ENCODE data around the gene LMBR1L. TPM values are rescaled to one million over a fixed set of nuclear protein-coding genes. Genes with fewer than 3 reads are reported as not detected.

LMBR1L gene
- total and polyA plus RNA-seq, 10 of the 15 experiments (the other 5 are each of a cell fraction or from before 2014, with no cell fraction given): 2.1 to 42.6 (median 20.0) TPM

DNA sequence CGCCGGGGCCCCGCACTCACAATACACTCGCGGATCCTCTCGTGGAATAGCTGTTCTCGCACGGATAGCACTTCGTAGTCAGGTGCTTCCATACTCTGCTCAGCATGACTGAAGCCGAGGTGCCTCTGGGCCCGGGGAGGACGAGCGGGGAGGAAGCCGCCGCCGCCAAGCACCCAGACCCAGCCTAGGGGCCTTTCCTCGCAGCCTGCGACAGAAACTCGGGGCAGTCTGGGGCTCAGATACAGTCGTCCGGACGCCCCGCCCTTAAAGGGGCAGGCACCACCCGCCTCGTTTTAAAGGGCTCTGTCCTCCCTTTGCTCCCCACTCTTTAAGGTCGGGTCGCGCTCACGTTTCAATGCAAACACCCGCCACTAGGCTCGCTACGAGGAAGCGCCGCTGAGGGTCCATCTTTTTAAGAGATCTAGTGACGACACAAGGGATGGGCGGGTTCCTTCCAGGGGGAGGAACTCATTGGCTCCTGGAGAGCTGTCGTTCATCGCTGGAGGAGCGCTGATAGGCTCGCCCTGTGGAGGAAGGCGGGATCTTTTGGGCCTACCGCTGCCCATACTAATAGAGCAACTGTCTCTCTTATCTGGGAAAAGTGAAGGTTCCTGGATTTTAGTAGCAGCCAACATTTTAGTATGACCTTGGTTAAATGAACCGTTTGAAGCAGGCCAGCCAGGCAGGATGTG is at the start of gene LMBR1L (continued):
- TF ChIP-seq USF2 (IDR thresholded peaks at IDR 0.05; ENCODE audit: borderline replicate concordance, low read depth, low read length) (no peak), RBBP5 (conservative IDR thresholded peaks at IDR 0.05) (no peak), KLF5 (IDR thresholded peaks at IDR 0.05; ENCODE audit: partially characterized antibody) (peak; percentile 72), NBN (IDR thresholded peaks at IDR 0.05) (peak; percentile 70; the same call in 1 of the 2 replicates), ESRRA (IDR thresholded peaks at IDR 0.05; ENCODE audit: low read length) (0 out of 2 replicates have a peak, but pooled peaks have one; percentile 31), ATF3 (IDR thresholded peaks at IDR 0.05; ENCODE audit: borderline replicate concordance, extremely low read depth, low read depth, low read length) (no peak), SREBF1 (IDR thresholded peaks at IDR 0.05; ENCODE audit: low read length) (no peak), CHD2 (IDR thresholded peaks at IDR 0.05; ENCODE audit: borderline replicate concordance, low read depth, low read length) (peak; percentile 87; the same call in 1 of the 2 replicates), ETV6 (conservative IDR thresholded peaks at IDR 0.05 in 1 of 2, IDR thresholded peaks at IDR 0.05 in 1 of 2; ENCODE audit: borderline replicate concordance in 1 of 2, low read depth in 1 of 2) (no peak), NR2F1 (conservative IDR thresholded peaks at IDR 0.05) (peak; percentile 52; the same call in 1 of the 2 replicates), ZNF384 (IDR thresholded peaks at IDR 0.05; ENCODE audit: borderline replicate concordance, low read depth, low read length) (no peak), MYC (IDR thresholded peaks at IDR 0.05; ENCODE audit: insufficient read depth, insufficient read length, insufficient replicate concordance, low read length, severe bottlenecking) (no peak), HCFC1 (IDR thresholded peaks at IDR 0.05; ENCODE audit: low read length) (no peak), RB1 (IDR thresholded peaks at IDR 0.05; ENCODE audit: borderline replicate concordance) (no peak; the same call in 1 of the 2 replicates), RUNX3 (IDR thresholded peaks at IDR 0.05; ENCODE audit: low read length) (no peak), MEF2B (IDR thresholded peaks at IDR 0.05; ENCODE audit: partially characterized antibody, poor library complexity, severe bottlenecking) (no peak), HDGF (IDR thresholded peaks at IDR 0.05) (peak; percentile 82; the same call in 1 of the 2 replicates), POU2F2 (IDR thresholded peaks at IDR 0.05; ENCODE audit: borderline replicate concordance, low read depth, low read length) (no peak; the same call in 2 of the 3 replicates), TCF12 (IDR thresholded peaks at IDR 0.05; ENCODE audit: low read depth, low read length) (no peak), SMC3 (IDR thresholded peaks at IDR 0.05; ENCODE audit: borderline replicate concordance, low read length) (no peak), MEF2A (IDR thresholded peaks at IDR 0.05; ENCODE audit: insufficient read depth, low read depth, low read length) (no peak), SIN3A (IDR thresholded peaks at IDR 0.05; ENCODE audit: low read depth, low read length) (no peak), ATF7 (IDR thresholded peaks at IDR 0.05; ENCODE audit: low read depth) (peak; percentile 67), REST (IDR thresholded peaks at IDR 0.05; ENCODE audit: low read depth, low read length) (no peak)
- TF ChIP-seq, protein P1, sequence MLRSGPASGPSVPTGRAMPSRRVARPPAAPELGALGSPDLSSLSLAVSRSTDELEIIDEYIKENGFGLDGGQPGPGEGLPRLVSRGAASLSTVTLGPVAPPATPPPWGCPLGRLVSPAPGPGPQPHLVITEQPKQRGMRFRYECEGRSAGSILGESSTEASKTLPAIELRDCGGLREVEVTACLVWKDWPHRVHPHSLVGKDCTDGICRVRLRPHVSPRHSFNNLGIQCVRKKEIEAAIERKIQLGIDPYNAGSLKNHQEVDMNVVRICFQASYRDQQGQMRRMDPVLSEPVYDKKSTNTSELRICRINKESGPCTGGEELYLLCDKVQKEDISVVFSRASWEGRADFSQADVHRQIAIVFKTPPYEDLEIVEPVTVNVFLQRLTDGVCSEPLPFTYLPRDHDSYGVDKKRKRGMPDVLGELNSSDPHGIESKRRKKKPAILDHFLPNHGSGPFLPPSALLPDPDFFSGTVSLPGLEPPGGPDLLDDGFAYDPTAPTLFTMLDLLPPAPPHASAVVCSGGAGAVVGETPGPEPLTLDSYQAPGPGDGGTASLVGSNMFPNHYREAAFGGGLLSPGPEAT (IDR thresholded peaks at IDR 0.05; ENCODE audit: low read depth): no peak; the same call in none of the 2 replicates

Data from GM12878 (cell line).